WI38 (cell line): Measurements from ENCODE around the gene HMCN2.

Experiments used
- H3K4me3 ChIP-seq: 2 replicates; pipeline ENCODE4 v1.5.1; 2011; ENCODE audit warnings: low read depth, mild to moderate bottlenecking, control low read depth, low read length
- CTCF ChIP-seq: IDR thresholded peaks from 2 replicates; pipeline ENCODE4 v1.5.1; 2012; ENCODE audit warnings: low read depth, mild to moderate bottlenecking, control low read depth, low read length

The HMCN2 gene

GRCh38 chr9:130402243-130402642 is 136.7 kb downstream of the HMCN2 start:
- no peak overlapping the region for H3K4me3 ChIP-seq
- no peak for TF ChIP-seq CTCF

GRCh38 chr9:130402645-130403440 is 137.3 kb downstream of the HMCN2 start:
- TF ChIP-seq CTCF, result no peak
- no peak overlapping the region for H3K4me3 ChIP-seq

GRCh38 chr9:130405657-130406257 is 140.2 kb downstream of the HMCN2 start:
- H3K4me3 ChIP-seq, result no peak overlapping the region
- no peak for TF ChIP-seq CTCF

GRCh38 chr9:130406278-130406895 is 140.8 kb downstream of the HMCN2 start:
- TF ChIP-seq CTCF, result no peak
- no peak overlapping the region for H3K4me3 ChIP-seq

- no peak for TF ChIP-seq CTCF
- H3K4me3 ChIP-seq, result no peak overlapping the region
These were observed 142.5 kb downstream of the HMCN2 start for GRCh38 chr9:130407916-130408663.

GRCh38 chr9:130408669-130409068 is 143.1 kb downstream of the HMCN2 start:
- TF ChIP-seq CTCF, result no peak
- no peak overlapping the region for H3K4me3 ChIP-seq
